Trophoblast cell (in vitro differentiated cells and primary cell): ENCODE measurements around the gene BUB1B.
"Not testable (repeated sequence)": the region's sequence is repeated elsewhere in the genome, so short reads cannot be mapped to it uniquely, and the experiment has no call there.

Experiments
- DNase-seq, 2 donors: peaks; one replicate each; pipeline ENCODE4 v3.0.0-alpha.2; 2016
- H2AFZ ChIP-seq: 2 replicates; pipeline ENCODE4 v1.6.1; 2013; ENCODE audit warnings: low read length, moderate library complexity, mild to moderate bottlenecking; ENCODE audit not compliant: insufficient read depth, poor library complexity
- H2AK5ac ChIP-seq: 2 replicates; pipeline ENCODE4 v1.6.1; 2013; ENCODE audit warnings: mild to moderate bottlenecking, low read length
- H2BK120ac ChIP-seq: 2 replicates; pipeline ENCODE4 v1.6.1; 2013; ENCODE audit warnings: low read length, mild to moderate bottlenecking, moderate library complexity; ENCODE audit not compliant: insufficient read depth, poor library complexity
- H2BK12ac ChIP-seq: 2 replicates; pipeline ENCODE4 v1.6.1; 2013; ENCODE audit warnings: mild to moderate bottlenecking, low read length, moderate library complexity
- H2BK5ac ChIP-seq: 2 replicates; pipeline ENCODE4 v1.6.1; 2013; ENCODE audit warnings: low read length, low read depth, moderate library complexity, mild to moderate bottlenecking; ENCODE audit not compliant: poor library complexity
- H3K14ac ChIP-seq: 2 replicates; pipeline ENCODE4 v1.6.1; 2013; ENCODE audit warnings: mild to moderate bottlenecking, low read length
- H3K18ac ChIP-seq: 2 replicates; pipeline ENCODE4 v1.6.1; 2013; ENCODE audit warnings: mild to moderate bottlenecking, low read length
- H3K23ac ChIP-seq: 2 replicates; pipeline ENCODE4 v1.6.1; 2013; ENCODE audit warnings: low read length
- H3K27ac ChIP-seq: 2 replicates; pipeline ENCODE4 v1.5.1; 2013; ENCODE audit warnings: low read depth, mild to moderate bottlenecking, inconsistent platforms, low read length, moderate library complexity
- H3K27me3 ChIP-seq: 2 replicates; pipeline ENCODE4 v1.6.1; 2013; ENCODE audit warnings: inconsistent platforms, mild to moderate bottlenecking, low read length, moderate library complexity; ENCODE audit not compliant: insufficient read depth
- H3K36me3 ChIP-seq, 2 experiments: 1 replicate in 1 of 2; 2 replicates in 1 of 2; pipeline ENCODE4 v1.6.1; 2013; ENCODE audit warnings: low read length in 2 of 2, mild to moderate bottlenecking in 2 of 2, moderate library complexity in 1 of 2; ENCODE audit not compliant: insufficient read depth in 2 of 2, control insufficient read depth in 1 of 2
- H3K4ac ChIP-seq: 2 replicates; pipeline ENCODE4 v1.6.1; 2013; ENCODE audit warnings: low read depth, mild to moderate bottlenecking, low read length, moderate library complexity
- H3K4me1 ChIP-seq, 2 experiments: 1 replicate in 1 of 2; 2 replicates in 1 of 2; pipeline ENCODE4 v1.6.1; 2013; ENCODE audit warnings: low read length in 2 of 2, mild to moderate bottlenecking in 2 of 2, moderate library complexity in 1 of 2; ENCODE audit not compliant: insufficient read depth in 2 of 2, control insufficient read depth in 1 of 2
- H3K4me2 ChIP-seq: 2 replicates; pipeline ENCODE4 v1.6.1; 2013; ENCODE audit warnings: inconsistent platforms, mild to moderate bottlenecking, low read length, moderate library complexity
- H3K4me3 ChIP-seq: 2 replicates; pipeline ENCODE4 v1.5.1; 2013; ENCODE audit warnings: mild to moderate bottlenecking, low read depth, low read length, inconsistent platforms
- H3K79me1 ChIP-seq: one replicate; pipeline ENCODE4 v1.6.1; 2013; ENCODE audit warnings: low read length
- H3K79me2 ChIP-seq: 2 replicates; pipeline ENCODE4 v1.6.1; 2013; ENCODE audit warnings: low read length, mild to moderate bottlenecking; ENCODE audit not compliant: control insufficient read depth, insufficient read depth, poor library complexity
- H3K9ac ChIP-seq: 2 replicates; pipeline ENCODE4 v1.6.1; 2013; ENCODE audit warnings: mild to moderate bottlenecking, low read length
- H3K9me3 ChIP-seq: 2 replicates; pipeline ENCODE4 v1.6.1; 2013; ENCODE audit warnings: low read depth, mild to moderate bottlenecking, control low read depth, inconsistent platforms, low read length; ENCODE audit not compliant: insufficient read depth
- H4K12ac ChIP-seq: 2 replicates; pipeline ENCODE4 v1.6.1; 2013; ENCODE audit warnings: low read depth, mild to moderate bottlenecking, low read length, moderate library complexity
- H4K8ac ChIP-seq: 2 replicates; pipeline ENCODE4 v1.6.1; 2013; ENCODE audit warnings: low read depth, mild to moderate bottlenecking, low read length, moderate library complexity
- H4K91ac ChIP-seq: one replicate; pipeline ENCODE4 v1.6.1; 2013; ENCODE audit warnings: low read depth, mild to moderate bottlenecking, low read length, moderate library complexity
- WGBS: extraction: QIAGEN DNeasy Blood & Tissue Kit; methylation state at CpG from one replicate; pipeline ENCODE4 v1.1.7; 2013; ENCODE audit warnings: missing lambda C conversion rate; ENCODE audit not compliant: insufficient read length, insufficient coverage; ENCODE audit errors: extremely low coverage; 5-methylcytosine and 5-hydroxymethylcytosine counted together

The BUB1B gene

GRCh38 chr15:40124807-40125285 lies 36.0 kb upstream of the BUB1B start:
- H2AFZ ChIP-seq, H3K9me3 ChIP-seq, H3K4me3 ChIP-seq, H3K27ac ChIP-seq, H3K14ac ChIP-seq, H3K27me3 ChIP-seq, H3K79me2 ChIP-seq, H3K23ac ChIP-seq, H3K9ac ChIP-seq, H3K18ac ChIP-seq, H3K36me3 ChIP-seq, H4K8ac ChIP-seq, H4K12ac ChIP-seq, H3K79me1 ChIP-seq, H3K4ac ChIP-seq: not testable (repeated sequence)
- peak overlapping the region; percentile 36 for H2AK5ac ChIP-seq
- H4K91ac ChIP-seq, result peak overlapping the region; percentile 35
- H3K4me1 ChIP-seq, result peaks cover 11% of the 10 kb centered on the region in 2 experiments
- no CpG with 5 or more reads among the region's 5 CpGs for WGBS
- peak overlapping the region; percentile 37 for H3K4me2 ChIP-seq
- H2BK5ac ChIP-seq, result peak overlapping the region; percentile 21
- peak overlapping the region; percentile 46 for H2BK120ac ChIP-seq
- H2BK12ac ChIP-seq, result peak overlapping the region; percentile 85
- peak in 1 of 2 donors; percentile 51 for DNase-seq

GRCh38 chr15:40125950-40126349 lies 34.9 kb upstream of the BUB1B start:
- DNase-seq, result no peak
- H3K9ac ChIP-seq, result no peak overlapping the region
- H3K4me2 ChIP-seq, result no peak overlapping the region
- no peak overlapping the region for H4K12ac ChIP-seq
- no peak overlapping the region for H2BK5ac ChIP-seq
- no peaks in the 10 kb centered on the region for H3K27me3 ChIP-seq
- H2BK120ac ChIP-seq, result no peak overlapping the region
- peaks cover 4% of the 10 kb centered on the region for H3K79me1 ChIP-seq
- H3K18ac ChIP-seq, result no peak overlapping the region
- H3K23ac ChIP-seq, result no peak overlapping the region
- no peak overlapping the region for H3K14ac ChIP-seq
- H3K27ac ChIP-seq, result no peak overlapping the region
- no CpG with 5 or more reads among the region's 7 CpGs for whole genome bisulfite sequencing
- H3K79me2 ChIP-seq, result no peaks in the 10 kb centered on the region
- no peaks in the 10 kb centered on the region for H3K36me3 ChIP-seq
- no peak overlapping the region for H2BK12ac ChIP-seq
- no peak overlapping the region for H4K91ac ChIP-seq
- no peaks in the 10 kb centered on the region for H3K9me3 ChIP-seq
- H3K4me1 ChIP-seq, result peaks cover 11% of the 10 kb centered on the region in 2 experiments
- H3K4ac ChIP-seq, result no peak overlapping the region
- H2AK5ac ChIP-seq, result no peak overlapping the region
- H3K4me3 ChIP-seq, result no peak overlapping the region
- no peak overlapping the region for H4K8ac ChIP-seq
- H2AFZ ChIP-seq, result no peak overlapping the region

- Histone ChIP-seq H3K27ac (no peak overlapping the region), H3K18ac (no peak overlapping the region), H4K91ac (no peak overlapping the region), H3K27me3 (no peaks in the 10 kb centered on the region), H3K79me2 (no peaks in the 10 kb centered on the region), H2BK5ac (no peak overlapping the region), H3K4me2 (no peak overlapping the region), H3K4me1 (peaks cover 11% of the 10 kb centered on the region in 2 experiments), H3K4ac (no peak overlapping the region), H2BK120ac (no peak overlapping the region), H3K79me1 (peaks cover 4% of the 10 kb centered on the region), H2BK12ac (no peak overlapping the region), H3K23ac (no peak overlapping the region), H3K9me3 (no peaks in the 10 kb centered on the region), H3K36me3 (no peaks in the 10 kb centered on the region), H4K8ac (no peak overlapping the region), H3K9ac (no peak overlapping the region), H4K12ac (no peak overlapping the region), H3K4me3 (no peak overlapping the region), H2AK5ac (no peak overlapping the region), H2AFZ (no peak overlapping the region), H3K14ac (no peak overlapping the region)
- no CpG with 5 or more reads among the region's 27 CpGs for WGBS
- no peak for DNase-seq
Observed at GRCh38 chr15:40128766-40129660, 31.9 kb upstream of the BUB1B start.

GRCh38 chr15:40130118-40130517 lies 30.8 kb upstream of the BUB1B start:
- Histone ChIP-seq H3K4me3 (no peak overlapping the region), H2BK120ac (no peak overlapping the region), H3K4ac (no peak overlapping the region), H3K79me2 (no peaks in the 10 kb centered on the region), H4K12ac (no peak overlapping the region), H3K23ac (no peak overlapping the region), H4K91ac (no peak overlapping the region), H3K9me3 (no peaks in the 10 kb centered on the region), H3K36me3 (no peaks in the 10 kb centered on the region), H3K14ac (no peak overlapping the region), H2BK12ac (no peak overlapping the region), H3K4me2 (no peak overlapping the region), H3K27ac (no peak overlapping the region), H3K18ac (no peak overlapping the region), H2BK5ac (no peak overlapping the region), H2AK5ac (no peak overlapping the region), H2AFZ (no peak overlapping the region), H3K4me1 (peaks cover 3 to 4% of the 10 kb centered on the region in 2 experiments), H3K9ac (no peak overlapping the region), H3K27me3 (no peaks in the 10 kb centered on the region), H4K8ac (no peak overlapping the region), H3K79me1 (no peaks in the 10 kb centered on the region)
- no peak for DNase-seq
- WGBS, result no CpG with 5 or more reads among the region's 5 CpGs
